ENCODE data around the gene RASGRF1. TPM values are rescaled to one million over a fixed set of nuclear protein-coding genes. Genes with fewer than 3 reads are reported as not detected.

RASGRF1 gene
- total and polyA plus RNA-seq, 2 experiments from 2014 or later: 0.05 to 0.24 TPM

DNA sequence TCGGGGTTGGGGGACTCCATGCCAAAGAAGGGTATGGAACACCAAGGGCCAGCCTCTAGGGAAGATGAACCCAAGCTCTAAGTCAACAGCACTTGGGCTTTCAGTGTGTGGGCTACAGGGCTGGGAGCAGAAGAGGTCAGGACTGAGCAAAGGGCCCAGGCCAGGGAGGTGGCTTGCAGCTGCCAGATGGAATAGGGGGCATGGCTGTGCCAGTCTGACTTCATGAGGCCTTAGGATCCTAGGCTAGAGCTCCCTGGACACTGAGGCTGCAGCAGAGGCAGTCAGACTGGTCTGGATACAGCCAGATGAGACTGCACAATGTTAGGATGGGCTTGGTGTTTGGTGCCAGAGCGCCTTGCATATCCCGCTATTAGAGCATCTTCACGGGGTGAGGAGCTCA lies 3.8 kb downstream of the RASGRF1 start:
- Mint-ChIP-seq H3K9me3 (no peaks in the 10 kb centered on the region; the same call in 2 of the 3 replicates), H3K4me3 (no peak overlapping the region), H3K27ac (no peak overlapping the region), H3K36me3 (ENCODE audit: low read depth) (no peaks in the 10 kb centered on the region), H3K4me1 (peaks cover 6% of the 10 kb centered on the region; the same call in 2 of the 3 replicates), H3K27me3 (ENCODE audit: insufficient read depth, low read depth, poor library complexity) (peaks cover 53% of the 10 kb centered on the region)
- Histone ChIP-seq H3K9me2 (ENCODE audit: insufficient read depth) (no peaks in the 10 kb centered on the region), H3K27me3 (ENCODE audit: insufficient read depth) (peaks cover 74% of the 10 kb centered on the region), H4K20me1 (replicated peaks; ENCODE audit: insufficient read depth) (peaks cover 4% of the 10 kb centered on the region; the same call in 1 of the 2 replicates), H3K4me1 (ENCODE audit: insufficient read depth) (no peaks in the 10 kb centered on the region), H3K79me2 (replicated peaks; ENCODE audit: insufficient read depth) (no peaks in the 10 kb centered on the region), H2AFZ (no peak overlapping the region), H3K27ac (ENCODE audit: low read depth) (no peak overlapping the region), H3K4me2 (no peak overlapping the region), H3F3A (replicated peaks; ENCODE audit: low read depth) (no peaks in the 10 kb centered on the region), H3K4me3 (no peak overlapping the region), H3K36me3 (ENCODE audit: insufficient read depth) (no peaks in the 10 kb centered on the region)
- no peak for ATAC-seq
- DNase-seq (ENCODE audit: low spot score): no peak
- TF ChIP-seq EZH2 (IDR thresholded peaks at IDR 0.05; ENCODE audit: low read depth, unreplicated experiment) (no peak), JUNB (IDR thresholded peaks at IDR 0.05; ENCODE audit: unreplicated experiment) (no peak), ZNF114 (CRISPR knock-in tag; IDR thresholded peaks at IDR 0.05) (no peak), EZH2phosphoT487 (IDR thresholded peaks at IDR 0.05; ENCODE audit: unreplicated experiment) (no peak), CREB1 (CRISPR knock-in tag; IDR thresholded peaks at IDR 0.05; ENCODE audit: low read depth) (no peak), STAT1 (IDR thresholded peaks at IDR 0.05; ENCODE audit: unreplicated experiment) (no peak), POLR2AphosphoS5 (IDR thresholded peaks at IDR 0.05; ENCODE audit: low read depth) (no peak), ZNF331 (CRISPR knock-in tag; IDR thresholded peaks at IDR 0.05; ENCODE audit: low read depth) (no peak)
- TF ChIP-seq, protein P1, sequence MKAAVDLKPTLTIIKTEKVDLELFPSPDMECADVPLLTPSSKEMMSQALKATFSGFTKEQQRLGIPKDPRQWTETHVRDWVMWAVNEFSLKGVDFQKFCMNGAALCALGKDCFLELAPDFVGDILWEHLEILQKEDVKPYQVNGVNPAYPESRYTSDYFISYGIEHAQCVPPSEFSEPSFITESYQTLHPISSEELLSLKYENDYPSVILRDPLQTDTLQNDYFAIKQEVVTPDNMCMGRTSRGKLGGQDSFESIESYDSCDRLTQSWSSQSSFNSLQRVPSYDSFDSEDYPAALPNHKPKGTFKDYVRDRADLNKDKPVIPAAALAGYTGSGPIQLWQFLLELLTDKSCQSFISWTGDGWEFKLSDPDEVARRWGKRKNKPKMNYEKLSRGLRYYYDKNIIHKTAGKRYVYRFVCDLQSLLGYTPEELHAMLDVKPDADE (IDR thresholded peaks at IDR 0.05): no peak
- TF ChIP-seq, protein P2, sequence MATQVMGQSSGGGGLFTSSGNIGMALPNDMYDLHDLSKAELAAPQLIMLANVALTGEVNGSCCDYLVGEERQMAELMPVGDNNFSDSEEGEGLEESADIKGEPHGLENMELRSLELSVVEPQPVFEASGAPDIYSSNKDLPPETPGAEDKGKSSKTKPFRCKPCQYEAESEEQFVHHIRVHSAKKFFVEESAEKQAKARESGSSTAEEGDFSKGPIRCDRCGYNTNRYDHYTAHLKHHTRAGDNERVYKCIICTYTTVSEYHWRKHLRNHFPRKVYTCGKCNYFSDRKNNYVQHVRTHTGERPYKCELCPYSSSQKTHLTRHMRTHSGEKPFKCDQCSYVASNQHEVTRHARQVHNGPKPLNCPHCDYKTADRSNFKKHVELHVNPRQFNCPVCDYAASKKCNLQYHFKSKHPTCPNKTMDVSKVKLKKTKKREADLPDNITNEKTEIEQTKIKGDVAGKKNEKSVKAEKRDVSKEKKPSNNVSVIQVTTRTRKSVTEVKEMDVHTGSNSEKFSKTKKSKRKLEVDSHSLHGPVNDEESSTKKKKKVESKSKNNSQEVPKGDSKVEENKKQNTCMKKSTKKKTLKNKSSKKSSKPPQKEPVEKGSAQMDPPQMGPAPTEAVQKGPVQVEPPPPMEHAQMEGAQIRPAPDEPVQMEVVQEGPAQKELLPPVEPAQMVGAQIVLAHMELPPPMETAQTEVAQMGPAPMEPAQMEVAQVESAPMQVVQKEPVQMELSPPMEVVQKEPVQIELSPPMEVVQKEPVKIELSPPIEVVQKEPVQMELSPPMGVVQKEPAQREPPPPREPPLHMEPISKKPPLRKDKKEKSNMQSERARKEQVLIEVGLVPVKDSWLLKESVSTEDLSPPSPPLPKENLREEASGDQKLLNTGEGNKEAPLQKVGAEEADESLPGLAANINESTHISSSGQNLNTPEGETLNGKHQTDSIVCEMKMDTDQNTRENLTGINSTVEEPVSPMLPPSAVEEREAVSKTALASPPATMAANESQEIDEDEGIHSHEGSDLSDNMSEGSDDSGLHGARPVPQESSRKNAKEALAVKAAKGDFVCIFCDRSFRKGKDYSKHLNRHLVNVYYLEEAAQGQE (IDR thresholded peaks at IDR 0.05; ENCODE audit: unreplicated experiment): no peak
- TF ChIP-seq, protein P3, sequence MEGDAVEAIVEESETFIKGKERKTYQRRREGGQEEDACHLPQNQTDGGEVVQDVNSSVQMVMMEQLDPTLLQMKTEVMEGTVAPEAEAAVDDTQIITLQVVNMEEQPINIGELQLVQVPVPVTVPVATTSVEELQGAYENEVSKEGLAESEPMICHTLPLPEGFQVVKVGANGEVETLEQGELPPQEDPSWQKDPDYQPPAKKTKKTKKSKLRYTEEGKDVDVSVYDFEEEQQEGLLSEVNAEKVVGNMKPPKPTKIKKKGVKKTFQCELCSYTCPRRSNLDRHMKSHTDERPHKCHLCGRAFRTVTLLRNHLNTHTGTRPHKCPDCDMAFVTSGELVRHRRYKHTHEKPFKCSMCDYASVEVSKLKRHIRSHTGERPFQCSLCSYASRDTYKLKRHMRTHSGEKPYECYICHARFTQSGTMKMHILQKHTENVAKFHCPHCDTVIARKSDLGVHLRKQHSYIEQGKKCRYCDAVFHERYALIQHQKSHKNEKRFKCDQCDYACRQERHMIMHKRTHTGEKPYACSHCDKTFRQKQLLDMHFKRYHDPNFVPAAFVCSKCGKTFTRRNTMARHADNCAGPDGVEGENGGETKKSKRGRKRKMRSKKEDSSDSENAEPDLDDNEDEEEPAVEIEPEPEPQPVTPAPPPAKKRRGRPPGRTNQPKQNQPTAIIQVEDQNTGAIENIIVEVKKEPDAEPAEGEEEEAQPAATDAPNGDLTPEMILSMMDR (conservative IDR thresholded peaks at IDR 0.05; ENCODE audit: low read depth in 2 of 2): no peak
- TF ChIP-seq, protein P4, sequence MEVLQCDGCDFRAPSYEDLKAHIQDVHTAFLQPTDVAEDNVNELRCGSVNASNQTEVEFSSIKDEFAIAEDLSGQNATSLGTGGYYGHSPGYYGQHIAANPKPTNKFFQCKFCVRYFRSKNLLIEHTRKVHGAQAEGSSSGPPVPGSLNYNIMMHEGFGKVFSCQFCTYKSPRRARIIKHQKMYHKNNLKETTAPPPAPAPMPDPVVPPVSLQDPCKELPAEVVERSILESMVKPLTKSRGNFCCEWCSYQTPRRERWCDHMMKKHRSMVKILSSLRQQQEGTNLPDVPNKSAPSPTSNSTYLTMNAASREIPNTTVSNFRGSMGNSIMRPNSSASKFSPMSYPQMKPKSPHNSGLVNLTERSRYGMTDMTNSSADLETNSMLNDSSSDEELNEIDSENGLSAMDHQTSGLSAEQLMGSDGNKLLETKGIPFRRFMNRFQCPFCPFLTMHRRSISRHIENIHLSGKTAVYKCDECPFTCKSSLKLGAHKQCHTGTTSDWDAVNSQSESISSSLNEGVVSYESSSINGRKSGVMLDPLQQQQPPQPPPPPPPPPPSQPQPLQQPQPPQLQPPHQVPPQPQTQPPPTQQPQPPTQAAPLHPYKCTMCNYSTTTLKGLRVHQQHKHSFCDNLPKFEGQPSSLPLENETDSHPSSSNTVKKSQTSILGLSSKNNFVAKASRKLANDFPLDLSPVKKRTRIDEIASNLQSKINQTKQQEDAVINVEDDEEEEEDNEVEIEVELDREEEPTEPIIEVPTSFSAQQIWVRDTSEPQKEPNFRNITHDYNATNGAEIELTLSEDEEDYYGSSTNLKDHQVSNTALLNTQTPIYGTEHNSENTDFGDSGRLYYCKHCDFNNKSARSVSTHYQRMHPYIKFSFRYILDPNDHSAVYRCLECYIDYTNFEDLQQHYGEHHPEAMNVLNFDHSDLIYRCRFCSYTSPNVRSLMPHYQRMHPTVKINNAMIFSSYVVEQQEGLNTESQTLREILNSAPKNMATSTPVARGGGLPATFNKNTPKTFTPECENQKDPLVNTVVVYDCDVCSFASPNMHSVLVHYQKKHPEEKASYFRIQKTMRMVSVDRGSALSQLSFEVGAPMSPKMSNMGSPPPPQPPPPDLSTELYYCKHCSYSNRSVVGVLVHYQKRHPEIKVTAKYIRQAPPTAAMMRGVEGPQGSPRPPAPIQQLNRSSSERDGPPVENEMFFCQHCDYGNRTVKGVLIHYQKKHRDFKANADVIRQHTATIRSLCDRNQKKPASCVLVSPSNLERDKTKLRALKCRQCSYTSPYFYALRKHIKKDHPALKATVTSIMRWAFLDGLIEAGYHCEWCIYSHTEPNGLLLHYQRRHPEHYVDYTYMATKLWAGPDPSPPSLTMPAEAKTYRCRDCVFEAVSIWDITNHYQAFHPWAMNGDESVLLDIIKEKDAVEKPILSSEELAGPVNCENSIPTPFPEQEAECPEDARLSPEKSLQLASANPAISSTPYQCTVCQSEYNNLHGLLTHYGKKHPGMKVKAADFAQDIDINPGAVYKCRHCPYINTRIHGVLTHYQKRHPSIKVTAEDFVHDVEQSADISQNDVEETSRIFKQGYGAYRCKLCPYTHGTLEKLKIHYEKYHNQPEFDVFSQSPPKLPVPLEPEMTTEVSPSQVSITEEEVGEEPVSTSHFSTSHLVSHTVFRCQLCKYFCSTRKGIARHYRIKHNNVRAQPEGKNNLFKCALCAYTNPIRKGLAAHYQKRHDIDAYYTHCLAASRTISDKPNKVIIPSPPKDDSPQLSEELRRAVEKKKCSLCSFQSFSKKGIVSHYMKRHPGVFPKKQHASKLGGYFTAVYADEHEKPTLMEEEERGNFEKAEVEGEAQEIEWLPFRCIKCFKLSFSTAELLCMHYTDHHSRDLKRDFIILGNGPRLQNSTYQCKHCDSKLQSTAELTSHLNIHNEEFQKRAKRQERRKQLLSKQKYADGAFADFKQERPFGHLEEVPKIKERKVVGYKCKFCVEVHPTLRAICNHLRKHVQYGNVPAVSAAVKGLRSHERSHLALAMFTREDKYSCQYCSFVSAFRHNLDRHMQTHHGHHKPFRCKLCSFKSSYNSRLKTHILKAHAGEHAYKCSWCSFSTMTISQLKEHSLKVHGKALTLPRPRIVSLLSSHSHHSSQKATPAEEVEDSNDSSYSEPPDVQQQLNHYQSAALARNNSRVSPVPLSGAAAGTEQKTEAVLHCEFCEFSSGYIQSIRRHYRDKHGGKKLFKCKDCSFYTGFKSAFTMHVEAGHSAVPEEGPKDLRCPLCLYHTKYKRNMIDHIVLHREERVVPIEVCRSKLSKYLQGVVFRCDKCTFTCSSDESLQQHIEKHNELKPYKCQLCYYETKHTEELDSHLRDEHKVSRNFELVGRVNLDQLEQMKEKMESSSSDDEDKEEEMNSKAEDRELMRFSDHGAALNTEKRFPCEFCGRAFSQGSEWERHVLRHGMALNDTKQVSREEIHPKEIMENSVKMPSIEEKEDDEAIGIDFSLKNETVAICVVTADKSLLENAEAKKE (CRISPR knock-in tag; IDR thresholded peaks at IDR 0.05): no peak

Data from GM23338 (cell line).